HG03469 (cell line): ENCODE results near the gene DNAH10.
"Not testable (repeated sequence)": the region's sequence is repeated elsewhere in the genome, so short reads cannot be mapped to it uniquely, and the experiment has no call there.

ENCODE experiments used
- ATAC-seq: cut with Tn5 transposase; IDR thresholded peaks from one replicate; pipeline ENCODE4 v1.9.1; 2021; ENCODE audit warnings: mild to moderate bottlenecking, moderate library complexity, moderate number of reproducible peaks; ENCODE audit not compliant: unreplicated experiment

DNAH10 gene

GRCh38 chr12:123787466-123787865 is 25.4 kb downstream of the DNAH10 start:
- no peak for ATAC-seq

- ATAC-seq, result no peak
These were observed 26.4 kb downstream of the DNAH10 start for GRCh38 chr12:123788541-123788940.

- not testable (repeated sequence) for ATAC-seq
These were observed 27.3 kb downstream of the DNAH10 start for GRCh38 chr12:123789422-123789821.

- no peak for ATAC-seq
These were observed 28.9 kb downstream of the DNAH10 start for GRCh38 chr12:123790905-123791467.

GRCh38 chr12:123794027-123794426 is 31.9 kb downstream of the DNAH10 start:
- ATAC-seq, result no peak

GRCh38 chr12:123798518-123798917 is 36.4 kb downstream of the DNAH10 start:
- no peak for ATAC-seq

- ATAC-seq, result no peak
These were observed 37.1 kb downstream of the DNAH10 start for GRCh38 chr12:123799227-123799626.

GRCh38 chr12:123801573-123802178 is 39.6 kb downstream of the DNAH10 start:
- ATAC-seq, result no peak

GRCh38 chr12:123805173-123805572 is 43.1 kb downstream of the DNAH10 start:
- no peak for ATAC-seq

- no peak for ATAC-seq
These were observed 44.9 kb downstream of the DNAH10 start for GRCh38 chr12:123807002-123807401.

- no peak for ATAC-seq
These were observed 45.6 kb downstream of the DNAH10 start for GRCh38 chr12:123807670-123808069.

- no peak for ATAC-seq
These were observed 46.1 kb downstream of the DNAH10 start for GRCh38 chr12:123808167-123808566.

- ATAC-seq, result no peak
These were observed 51.2 kb downstream of the DNAH10 start for GRCh38 chr12:123813349-123813748.

GRCh38 chr12:123815968-123816367 is 53.9 kb downstream of the DNAH10 start:
- no peak for ATAC-seq

- no peak for ATAC-seq
These were observed 54.9 kb downstream of the DNAH10 start for GRCh38 chr12:123816896-123817537.

GRCh38 chr12:123822804-123823203 is 60.7 kb downstream of the DNAH10 start:
- ATAC-seq, result no peak

- ATAC-seq, result no peak
These were observed 66.0 kb downstream of the DNAH10 start for GRCh38 chr12:123828120-123828519.

GRCh38 chr12:123828854-123829547 is 66.9 kb downstream of the DNAH10 start:
- no peak for ATAC-seq

- no peak for ATAC-seq
These were observed 67.5 kb downstream of the DNAH10 start for GRCh38 chr12:123829561-123829960.

GRCh38 chr12:123830675-123831074 is 68.6 kb downstream of the DNAH10 start:
- no peak for ATAC-seq

- no peak for ATAC-seq
These were observed 70.0 kb downstream of the DNAH10 start for GRCh38 chr12:123832052-123832451.

- no peak for ATAC-seq
These were observed 71.7 kb downstream of the DNAH10 start for GRCh38 chr12:123833830-123834229.
